HepG2 (cell line): ENCODE results near the gene TCERG1L. TPM values are rescaled to one million over a fixed set of nuclear protein-coding genes. Genes with fewer than 3 reads are reported as not detected.

Source experiments
- ATAC-seq: fragments of 200-7000 bp; cut with Tn5 transposase; 3 replicates; pipeline ENCODE4 v1.9.1; 2020; ENCODE audit warnings: mild to moderate bottlenecking, moderate library complexity
- BruUV-seq: library from RNA; stranded (reverse); fragments of 400-500 nt; replicated peaks from 2 replicates; lab custom pipeline; 2021; lab: Mats Ljungman, UMichigan
- CTCF ChIA-PET: fragments of 300-600 bp; formaldehyde crosslinking; extraction: SDS; loops from one replicate; lab custom pipeline; 2021; ENCODE audit warnings: low total read pairs, inconsistent platforms, low intra/inter-chr PET ratio; lab: Yijun Ruan, JAX
- POLR2A ChIA-PET: fragments of 350-600 bp; sonication (Branson Sonifier 250); formaldehyde crosslinking; loops from one replicate; lab custom pipeline; 2020; ENCODE audit warnings: antibody characterized with exemption, inconsistent platforms; lab: Yijun Ruan, JAX
- DNase-seq: peaks from one replicate; pipeline ENCODE4 v3.0.0-alpha.2; 2015; ENCODE audit warnings: low spot score
- FAIRE-seq: peaks from 3 replicates; lab custom pipeline; 2011; peaks lifted over from hg19 to GRCh38; lab: Jason Lieb, UNC
- H2AFZ ChIP-seq: one replicate; pipeline ENCODE4 v1.6.1; 2011; ENCODE audit warnings: low read length, inconsistent platforms
- H3K27ac ChIP-seq: fragments of 300-600 bp; 3 replicates; pipeline ENCODE4 v1.8.0; 2011; ENCODE audit warnings: mixed run types, mild to moderate bottlenecking, mixed read lengths, low read length, inconsistent platforms; ENCODE audit not compliant: insufficient read depth; ENCODE audit errors: extremely low read length
- H3K27me3 ChIP-seq, 2 experiments: fragments of 200-600 bp in 1 of 2; 2 replicates in 1 of 2; 3 replicates in 1 of 2; pipeline versions ENCODE4 v1.6.0 to v1.8.0; 2011; ENCODE audit warnings: low read length in 2 of 2, mild to moderate bottlenecking in 2 of 2, moderate library complexity in 2 of 2, inconsistent platforms in 1 of 2; ENCODE audit not compliant: insufficient read depth in 2 of 2, control insufficient read depth in 1 of 2
- H3K36me3 ChIP-seq, 2 experiments: fragments of 200-600 bp in 1 of 2; replicated peaks in 1 of 2; 2 replicates in 1 of 2; 3 replicates in 1 of 2; pipeline versions ENCODE4 v1.5.1 to v1.8.0; 2011; ENCODE audit warnings: low read length in 2 of 2, inconsistent platforms in 1 of 2; ENCODE audit not compliant: insufficient read depth in 2 of 2, control insufficient read depth in 1 of 2
- H3K4me1 ChIP-seq: 2 replicates; pipeline ENCODE4 v1.5.1; 2012; ENCODE audit warnings: low read length, inconsistent platforms; ENCODE audit not compliant: insufficient read depth
- H3K4me2 ChIP-seq: 2 replicates; pipeline ENCODE4 v1.6.0; 2011; ENCODE audit warnings: low read depth, low read length, inconsistent platforms
- H3K4me3 ChIP-seq, 3 experiments: fragments of 200-600 bp in 1 of 3; sonication (generic), shearing (Covaris generic) in 1 of 3; replicated peaks in 1 of 3; 2 replicates each; pipeline ENCODE4 v1.5.1; 2011 to 2016; ENCODE audit warnings: low read length in 3 of 3, inconsistent platforms in 2 of 3, low read depth in 2 of 3, mild to moderate bottlenecking in 2 of 3, control low read depth in 1 of 3, mixed read lengths in 1 of 3; ENCODE audit not compliant: insufficient read depth in 1 of 3
- H3K79me2 ChIP-seq: one replicate; pipeline ENCODE4 v1.6.1; 2011; ENCODE audit warnings: low read length, inconsistent platforms; ENCODE audit not compliant: insufficient read depth
- H3K9ac ChIP-seq: 2 replicates; pipeline ENCODE4 v1.6.0; 2011; ENCODE audit warnings: mild to moderate bottlenecking, low read depth, low read length, inconsistent platforms; ENCODE audit not compliant: insufficient read depth
- H3K9me3 ChIP-seq: 2 replicates; pipeline ENCODE4 v1.5.1; 2012; ENCODE audit warnings: mild to moderate bottlenecking, low read length
- H4K20me1 ChIP-seq: 2 replicates; pipeline ENCODE4 v1.6.0; 2011; ENCODE audit warnings: inconsistent platforms, mild to moderate bottlenecking, low read length, moderate library complexity; ENCODE audit not compliant: insufficient read depth
- BRD4 ChIP-seq: sonication (generic); formaldehyde crosslinking; IDR thresholded peaks from 2 replicates; pipeline ENCODE4 v1.4.0; 2020; ENCODE audit warnings: missing genetic modification reagents
- CEBPG ChIP-seq: IDR thresholded peaks from 2 replicates; pipeline ENCODE4 v1.6.1; 2016
- E2F2 ChIP-seq: sonication (generic); formaldehyde crosslinking; IDR thresholded peaks from 2 replicates; pipeline ENCODE4 v1.4.0; 2020; ENCODE audit warnings: missing genetic modification reagents, borderline replicate concordance
- GATAD1 ChIP-seq: IDR thresholded peaks from 2 replicates; pipeline ENCODE4 v1.6.1; 2016; ENCODE audit warnings: missing genetic modification reagents, missing compliant biosample characterization
- JUN ChIP-seq: sonication (generic); formaldehyde crosslinking; IDR thresholded peaks from 2 replicates; pipeline ENCODE4 v1.4.0; 2020; ENCODE audit warnings: mild to moderate bottlenecking, missing genetic modification reagents
- JUNB ChIP-seq: sonication (generic); formaldehyde crosslinking; IDR thresholded peaks from 2 replicates; pipeline ENCODE4 v1.8.0; 2022; ENCODE audit warnings: missing genetic modification reagents, mild to moderate bottlenecking, borderline replicate concordance
- KLF13 ChIP-seq: sonication (generic); formaldehyde crosslinking; IDR thresholded peaks from 2 replicates; pipeline ENCODE4 v1.4.0; 2020; ENCODE audit warnings: mild to moderate bottlenecking, missing genetic modification reagents
- NR2F1 ChIP-seq, 2 experiments: fragments of 450-650 bp in 1 of 2; formaldehyde crosslinking in 1 of 2; IDR thresholded peaks; 2 replicates each; pipeline versions ENCODE4 v1.5.0 to v1.6.1; 2016 to 2020; ENCODE audit warnings: mild to moderate bottlenecking in 1 of 2, missing compliant biosample characterization in 1 of 2, missing genetic modification reagents in 1 of 2, moderate library complexity in 1 of 2
- PTBP1 ChIP-seq: fragments of 200-400 bp; formaldehyde crosslinking; IDR thresholded peaks from 2 replicates; pipeline ENCODE4 v1.6.1; 2018; ENCODE audit warnings: low read length, low read depth; ENCODE audit not compliant: poor library complexity, severe bottlenecking
- RBAK ChIP-seq: sonication (generic); formaldehyde crosslinking; IDR thresholded peaks from 2 replicates; pipeline ENCODE4 v1.5.1; 2020; ENCODE audit warnings: mild to moderate bottlenecking, missing genetic modification reagents
- RFX5 ChIP-seq: IDR thresholded peaks from 2 replicates; pipeline ENCODE4 v1.6.1; 2011; ENCODE audit warnings: low read depth, low read length, improper control_type of control experiment
- SMARCE1 ChIP-seq: fragments of 450-650 bp; IDR thresholded peaks from 2 replicates; pipeline ENCODE4 v1.6.1; 2017; ENCODE audit warnings: borderline replicate concordance
- ZBTB44 ChIP-seq: sonication (generic); formaldehyde crosslinking; IDR thresholded peaks from 2 replicates; pipeline ENCODE4 v1.4.0; 2020; ENCODE audit warnings: missing genetic modification reagents
- ZNF383 ChIP-seq: sonication (generic); formaldehyde crosslinking; IDR thresholded peaks from 2 replicates; pipeline ENCODE4 v1.4.0; 2020; ENCODE audit warnings: missing genetic modification reagents, mild to moderate bottlenecking, borderline replicate concordance
- ZNF839 ChIP-seq: sonication (generic); formaldehyde crosslinking; IDR thresholded peaks from 2 replicates; pipeline ENCODE4 v1.4.0; 2020; ENCODE audit warnings: missing genetic modification reagents, mild to moderate bottlenecking, borderline replicate concordance
- WGBS: methylation state at CpG from one replicate; pipeline ENCODE4 v1.1.6; 2017; ENCODE audit warnings: low lambda C conversion rate; 5-methylcytosine and 5-hydroxymethylcytosine counted together
- in situ Hi-C: cut with HindIII; loops from 2 replicates; pipeline ENCODE4 v1.10.0; 2017; ENCODE audit warnings: low pct_unique_long_range_greater_than_20kb; ENCODE audit not compliant: extremely low pct_ligation_motif_present
- intact Hi-C: fragments of 100-400 bp; cut with micrococcal nuclease; formaldehyde crosslinking; loops from one replicate; pipeline ENCODE4 v1.10.0; 2022; ENCODE audit not compliant: unreplicated experiment
- polyA plus RNA-seq, 8 experiments: library from polyadenylated mRNA; depleted of rRNA in 3 of 8; stranded (reverse) in 7 of 8; unstranded in 1 of 8; fragments of >200 nt; fragmentation: Illumina TruSeq in 4 of 8; extraction: Trizol in 4 of 8; gene quantifications; 2 replicates each; pipeline versions ENCODE4 v1.2.1 to v1.2.3, GENCODE V29; 2011 to 2016; ENCODE audit warnings: low read depth in 4 of 8, missing spikeins in 1 of 8, mixed read lengths in 1 of 8; ENCODE audit not compliant: insufficient read depth in 1 of 8
- total RNA-seq, 5 experiments: library from RNA; depleted of rRNA; stranded (reverse); fragments of >200 nt; fragmentation: Illumina TruSeq; extraction: Trizol; gene quantifications; 2 replicates each; pipeline ENCODE4 v1.2.3, GENCODE V29; 2016; ENCODE audit warnings: low read depth in 1 of 5
- TF ChIP-seq, protein P1 (sequence below): IDR thresholded peaks from 2 replicates; pipeline ENCODE4 v1.6.1; 2016; ENCODE audit warnings: missing compliant biosample characterization, missing genetic modification reagents, borderline replicate concordance

Gene TCERG1L
- total and polyA plus RNA-seq, 2 of the 13 experiments (the other 11 are each of a cell fraction or from before 2014, with no cell fraction given), result not detected

GRCh38 chr10:131350660-131351059 lies 39.1 kb upstream of the TCERG1L start:
- H3K9ac ChIP-seq, result no peak overlapping the region
- no peak for TF ChIP-seq BRD4
- TF ChIP-seq RFX5, result no peak
- TF ChIP-seq, all 625 proteins: peak for 0
- Histone ChIP-seq H3K4me3 (no peak overlapping the region), H3K4me2 (no peak overlapping the region), H3K36me3 (no peaks in the 10 kb centered on the region), H4K20me1 (no peaks in the 10 kb centered on the region), H3K4me1 (no peaks in the 10 kb centered on the region), H2AFZ (no peak overlapping the region), H3K27me3 (no peaks in the 10 kb centered on the region), H3K79me2 (no peaks in the 10 kb centered on the region), H3K27ac (no peak overlapping the region), H3K9me3 (no peaks in the 10 kb centered on the region)
- DNase-seq (no peak), ATAC-seq (no peak), FAIRE-seq (no peak)
- BruUV-seq, result no TSS peak
- CTCF ChIA-PET, result no interaction called here
- intact Hi-C loops, result no loop called here
- POLR2A ChIA-PET, result no interaction called here
- WGBS, result 31% methylated on average over 10 of the region's 10 CpGs
- in situ Hi-C loops, result no loop called here

DNA sequence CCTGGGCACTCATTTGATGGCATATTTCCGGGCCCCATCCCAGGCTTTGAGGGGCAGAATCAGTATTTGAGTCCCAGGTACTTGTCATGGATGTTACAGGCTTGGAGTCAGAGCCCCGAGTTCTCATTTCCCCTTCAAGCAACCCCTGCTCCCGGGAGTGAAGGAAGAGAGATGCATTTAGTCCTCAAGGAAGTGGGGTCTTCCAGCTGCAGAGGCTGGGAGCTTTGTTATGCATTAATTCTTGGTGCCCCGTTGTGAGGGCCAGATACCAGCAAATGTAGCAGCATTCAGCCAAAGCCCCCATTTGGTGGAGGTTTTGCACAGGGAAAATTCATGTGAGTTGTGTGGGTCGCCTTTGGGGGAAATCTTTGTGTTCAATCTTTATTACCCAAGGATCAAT lies 38.7 kb upstream of the TCERG1L start:
- no peak overlapping the region for H3K9ac ChIP-seq
- H3K4me1 ChIP-seq, result no peaks in the 10 kb centered on the region
- no peak overlapping the region for H3K27ac ChIP-seq
- POLR2A ChIA-PET, result no interaction called here
- H2AFZ ChIP-seq, result no peak overlapping the region
- H3K4me3 ChIP-seq, result no peak overlapping the region
- no peaks in the 10 kb centered on the region for H3K9me3 ChIP-seq
- in situ Hi-C loops (no loop called here), intact Hi-C loops (no loop called here)
- no peak for TF ChIP-seq SMARCE1
- no peak for TF ChIP-seq RBAK (CRISPR knock-in tag)
- TF ChIP-seq PTBP1, result no peak
- TF ChIP-seq ZBTB44 (CRISPR knock-in tag), result no peak
- no peak for TF ChIP-seq ZNF383
- no peak for TF ChIP-seq CEBPG (CRISPR knock-in tag)
- no peak for TF ChIP-seq GATAD1 (CRISPR knock-in tag)
- TF ChIP-seq E2F2, result no peak
- no peak for TF ChIP-seq KLF13 (CRISPR knock-in tag)
- no peak for TF ChIP-seq JUNB (CRISPR knock-in tag)
- TF ChIP-seq NR2F1 (CRISPR knock-in tag; IDR thresholded peaks at IDR 0.05), result no peak
- TF ChIP-seq, protein P1, sequence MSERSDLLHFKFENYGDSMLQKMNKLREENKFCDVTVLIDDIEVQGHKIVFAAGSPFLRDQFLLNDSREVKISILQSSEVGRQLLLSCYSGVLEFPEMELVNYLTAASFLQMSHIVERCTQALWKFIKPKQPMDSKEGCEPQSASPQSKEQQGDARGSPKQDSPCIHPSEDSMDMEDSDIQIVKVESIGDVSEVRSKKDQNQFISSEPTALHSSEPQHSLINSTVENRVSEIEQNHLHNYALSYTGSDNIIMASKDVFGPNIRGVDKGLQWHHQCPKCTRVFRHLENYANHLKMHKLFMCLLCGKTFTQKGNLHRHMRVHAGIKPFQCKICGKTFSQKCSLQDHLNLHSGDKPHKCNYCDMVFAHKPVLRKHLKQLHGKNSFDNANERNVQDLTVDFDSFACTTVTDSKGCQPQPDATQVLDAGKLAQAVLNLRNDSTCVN, result no peak
- TF ChIP-seq ZNF839, result no peak
- no peak for TF ChIP-seq JUN
- CTCF ChIA-PET, result no interaction called here
- no peaks in the 10 kb centered on the region for H4K20me1 ChIP-seq
- DNase-seq (no peak), FAIRE-seq (no peak), ATAC-seq (no peak)
- H3K79me2 ChIP-seq, result no peaks in the 10 kb centered on the region
- BruUV-seq, result no TSS peak
- H3K27me3 ChIP-seq, result no peaks in the 10 kb centered on the region
- WGBS, result 0% methylated on average over 5 of the region's 5 CpGs
- no peak overlapping the region for H3K4me2 ChIP-seq
- H3K36me3 ChIP-seq, result no peaks in the 10 kb centered on the region
